HepG2 (cell line): Measurements from ENCODE around the gene MAP1LC3B. TPM values are rescaled to one million over a fixed set of nuclear protein-coding genes. Genes with fewer than 3 reads are reported as not detected.

Experiments used
- GLI4 ChIP-seq: sonication (generic); formaldehyde crosslinking; IDR thresholded peaks from 2 replicates; pipeline ENCODE4 v1.5.1; 2020; ENCODE audit warnings: missing genetic modification reagents, mild to moderate bottlenecking, moderate library complexity, borderline replicate concordance
- HDAC1 ChIP-seq: sonication (generic); formaldehyde crosslinking; IDR thresholded peaks from 2 replicates; pipeline ENCODE4 v1.5.1; 2020; ENCODE audit warnings: mild to moderate bottlenecking, missing genetic modification reagents
- KAT7 ChIP-seq: IDR thresholded peaks from 2 replicates; pipeline ENCODE4 v1.6.1; 2018; ENCODE audit warnings: borderline replicate concordance, missing compliant biosample characterization
- KLF13 ChIP-seq: sonication (generic); formaldehyde crosslinking; IDR thresholded peaks from 2 replicates; pipeline ENCODE4 v1.4.0; 2020; ENCODE audit warnings: mild to moderate bottlenecking, missing genetic modification reagents
- MTA3 ChIP-seq: sonication (generic); formaldehyde crosslinking; IDR thresholded peaks from 2 replicates; pipeline ENCODE4 v1.4.0; 2020; ENCODE audit warnings: missing genetic modification reagents
- NCOA5 ChIP-seq: sonication (generic); formaldehyde crosslinking; IDR thresholded peaks from 2 replicates; pipeline ENCODE4 v1.4.0; 2020; ENCODE audit warnings: missing genetic modification reagents
- NFE2 ChIP-seq: sonication (generic); formaldehyde crosslinking; IDR thresholded peaks from 2 replicates; pipeline ENCODE4 v1.4.0; 2020; ENCODE audit warnings: missing genetic modification reagents
- PHF20 ChIP-seq: sonication (generic); formaldehyde crosslinking; IDR thresholded peaks from 2 replicates; pipeline ENCODE4 v1.5.0; 2020; ENCODE audit warnings: mild to moderate bottlenecking, missing genetic modification reagents
- RARA ChIP-seq: IDR thresholded peaks from 2 replicates; pipeline ENCODE4 v1.6.1; 2016; ENCODE audit warnings: missing genetic modification reagents, missing compliant biosample characterization
- RFX1 ChIP-seq: fragments of 450-650 bp; IDR thresholded peaks from 2 replicates; pipeline ENCODE4 v1.6.1; 2017
- SAFB2 ChIP-seq: sonication (generic); formaldehyde crosslinking; IDR thresholded peaks from 2 replicates; pipeline ENCODE4 v1.5.1; 2020; ENCODE audit warnings: missing genetic modification reagents, low read depth, mild to moderate bottlenecking, borderline replicate concordance
- TAF15 ChIP-seq: fragments of 200-400 bp; formaldehyde crosslinking; IDR thresholded peaks from one replicate; pipeline ENCODE4 v1.6.1; 2018; ENCODE audit warnings: mild to moderate bottlenecking, low read depth, low read length; ENCODE audit not compliant: poor library complexity, severe bottlenecking
- ZBTB1 ChIP-seq: sonication (generic); formaldehyde crosslinking; IDR thresholded peaks from 2 replicates; pipeline ENCODE4 v1.4.0; 2020; ENCODE audit warnings: missing genetic modification reagents, borderline replicate concordance
- ZFP62 ChIP-seq: sonication (generic); formaldehyde crosslinking; IDR thresholded peaks from 2 replicates; pipeline ENCODE4 v1.4.0; 2020; ENCODE audit warnings: missing genetic modification reagents
- ZNF121 ChIP-seq: sonication (generic); formaldehyde crosslinking; IDR thresholded peaks from 2 replicates; pipeline ENCODE4 v1.5.0; 2020; ENCODE audit warnings: mild to moderate bottlenecking, missing genetic modification reagents
- ZNF253 ChIP-seq: sonication (generic); formaldehyde crosslinking; IDR thresholded peaks from 2 replicates; pipeline ENCODE4 v1.8.0; 2022; ENCODE audit warnings: mild to moderate bottlenecking, missing genetic modification reagents, borderline replicate concordance
- ZNF432 ChIP-seq: sonication (generic); formaldehyde crosslinking; IDR thresholded peaks from 2 replicates; pipeline ENCODE4 v1.5.0; 2020; ENCODE audit warnings: missing genetic modification reagents, mild to moderate bottlenecking, borderline replicate concordance
- polyA plus RNA-seq, 8 experiments: library from polyadenylated mRNA; depleted of rRNA in 3 of 8; stranded (reverse) in 7 of 8; unstranded in 1 of 8; fragments of >200 nt; fragmentation: Illumina TruSeq in 4 of 8; extraction: Trizol in 4 of 8; gene quantifications; 2 replicates each; pipeline versions ENCODE4 v1.2.1 to v1.2.3, GENCODE V29; 2011 to 2016; ENCODE audit warnings: low read depth in 4 of 8, missing spikeins in 1 of 8, mixed read lengths in 1 of 8; ENCODE audit not compliant: insufficient read depth in 1 of 8
- total RNA-seq, 5 experiments: library from RNA; depleted of rRNA; stranded (reverse); fragments of >200 nt; fragmentation: Illumina TruSeq; extraction: Trizol; gene quantifications; 2 replicates each; pipeline ENCODE4 v1.2.3, GENCODE V29; 2016; ENCODE audit warnings: low read depth in 1 of 5
- TF ChIP-seq, protein P1 (sequence below): sonication (generic); formaldehyde crosslinking; IDR thresholded peaks from 2 replicates; pipeline ENCODE4 v1.4.0; 2020; ENCODE audit warnings: missing genetic modification reagents, borderline replicate concordance
- TF ChIP-seq, protein P2 (sequence below): sonication (generic); formaldehyde crosslinking; IDR thresholded peaks from 2 replicates; pipeline ENCODE4 v1.8.0; 2022; ENCODE audit warnings: missing genetic modification reagents, mild to moderate bottlenecking, borderline replicate concordance
- TF ChIP-seq, protein P3 (sequence below): sonication (generic); formaldehyde crosslinking; IDR thresholded peaks from 2 replicates; pipeline ENCODE4 v1.4.0; 2020; ENCODE audit warnings: missing genetic modification reagents; ENCODE audit errors: not compliant biosample characterization
- TF ChIP-seq, protein P4 (sequence below): IDR thresholded peaks from 2 replicates; pipeline ENCODE4 v1.6.1; 2012; ENCODE audit warnings: low read length, improper control_type of control experiment

The MAP1LC3B gene
- total and polyA plus RNA-seq, 2 of the 13 experiments (the other 11 are each of a cell fraction or from before 2014, with no cell fraction given), result 15.7 to 37.4 TPM

DNA sequence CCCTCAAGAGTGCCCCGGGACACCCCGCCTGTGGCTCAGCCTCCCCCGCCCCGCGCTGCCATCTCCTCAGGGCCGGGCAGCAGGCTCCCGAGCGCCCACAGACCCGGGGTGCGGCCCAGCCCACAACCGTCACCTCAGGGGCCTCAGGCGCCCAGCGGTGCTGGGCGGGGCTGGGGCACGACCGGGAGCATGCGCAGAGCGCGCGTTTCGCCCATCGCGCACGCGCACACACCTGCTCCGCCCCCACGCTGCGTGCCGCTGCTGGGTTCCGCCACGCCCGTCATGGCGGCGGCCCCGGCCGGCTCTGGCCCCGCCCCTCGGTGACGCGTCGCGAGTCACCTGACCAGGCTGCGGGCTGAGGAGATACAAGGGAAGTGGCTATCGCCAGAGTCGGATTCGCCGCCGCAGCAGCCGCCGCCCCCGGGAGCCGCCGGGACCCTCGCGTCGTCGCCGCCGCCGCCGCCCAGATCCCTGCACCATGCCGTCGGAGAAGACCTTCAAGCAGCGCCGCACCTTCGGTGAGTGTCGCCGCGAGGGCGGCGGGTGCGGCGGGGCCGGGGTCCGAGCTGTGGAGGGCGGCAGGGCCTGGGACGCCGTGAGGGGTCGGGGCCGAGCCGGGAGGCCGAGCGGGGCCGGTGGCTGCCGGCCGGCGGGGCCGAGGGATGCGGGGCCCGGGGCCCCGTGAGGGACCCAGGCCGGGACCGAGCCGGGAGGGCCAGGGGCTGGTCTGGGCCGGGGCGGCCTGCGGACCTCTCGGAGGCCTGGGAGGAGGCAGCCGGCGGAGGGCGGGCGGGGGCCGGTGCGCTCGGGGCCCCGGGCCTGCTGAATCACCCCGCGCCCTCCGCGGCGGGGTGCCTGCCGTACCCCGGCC is at the start of gene MAP1LC3B (continued):
- TF ChIP-seq RARA (CRISPR knock-in tag) (peak; percentile 74), NCOA5 (CRISPR knock-in tag) (no peak), NFE2 (CRISPR knock-in tag) (no peak), HDAC1 (CRISPR knock-in tag) (peak; percentile 94), ZNF432 (CRISPR knock-in tag) (no peak), ZBTB1 (CRISPR knock-in tag) (no peak), KLF13 (CRISPR knock-in tag) (no peak), ZNF253 (CRISPR knock-in tag) (no peak), GLI4 (CRISPR knock-in tag) (peak; percentile 97; the same call in 1 of the 2 replicates), RFX1 (no peak), ZFP62 (CRISPR knock-in tag) (0 out of 2 replicates have a peak, but pooled peaks have one; percentile 25), ZNF121 (CRISPR knock-in tag) (peak; percentile 77), KAT7 (CRISPR knock-in tag) (peak; percentile 92), TAF15 (peak; percentile 58), MTA3 (CRISPR knock-in tag) (no peak), PHF20 (peak; percentile 88), SAFB2 (CRISPR knock-in tag) (peak; percentile 98)
- TF ChIP-seq, protein P1, sequence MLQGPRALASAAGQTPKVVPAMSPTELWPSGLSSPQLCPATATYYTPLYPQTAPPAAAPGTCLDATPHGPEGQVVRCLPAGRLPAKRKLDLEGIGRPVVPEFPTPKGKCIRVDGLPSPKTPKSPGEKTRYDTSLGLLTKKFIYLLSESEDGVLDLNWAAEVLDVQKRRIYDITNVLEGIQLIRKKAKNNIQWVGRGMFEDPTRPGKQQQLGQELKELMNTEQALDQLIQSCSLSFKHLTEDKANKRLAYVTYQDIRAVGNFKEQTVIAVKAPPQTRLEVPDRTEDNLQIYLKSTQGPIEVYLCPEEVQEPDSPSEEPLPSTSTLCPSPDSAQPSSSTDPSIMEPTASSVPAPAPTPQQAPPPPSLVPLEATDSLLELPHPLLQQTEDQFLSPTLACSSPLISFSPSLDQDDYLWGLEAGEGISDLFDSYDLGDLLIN (CRISPR knock-in tag), result peak; percentile 85; the same call in 1 of the 2 replicates
- TF ChIP-seq, protein P2, sequence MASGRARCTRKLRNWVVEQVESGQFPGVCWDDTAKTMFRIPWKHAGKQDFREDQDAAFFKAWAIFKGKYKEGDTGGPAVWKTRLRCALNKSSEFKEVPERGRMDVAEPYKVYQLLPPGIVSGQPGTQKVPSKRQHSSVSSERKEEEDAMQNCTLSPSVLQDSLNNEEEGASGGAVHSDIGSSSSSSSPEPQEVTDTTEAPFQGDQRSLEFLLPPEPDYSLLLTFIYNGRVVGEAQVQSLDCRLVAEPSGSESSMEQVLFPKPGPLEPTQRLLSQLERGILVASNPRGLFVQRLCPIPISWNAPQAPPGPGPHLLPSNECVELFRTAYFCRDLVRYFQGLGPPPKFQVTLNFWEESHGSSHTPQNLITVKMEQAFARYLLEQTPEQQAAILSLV (CRISPR knock-in tag), result peak; percentile 85; the same call in 1 of the 2 replicates
- TF ChIP-seq, protein P3, sequence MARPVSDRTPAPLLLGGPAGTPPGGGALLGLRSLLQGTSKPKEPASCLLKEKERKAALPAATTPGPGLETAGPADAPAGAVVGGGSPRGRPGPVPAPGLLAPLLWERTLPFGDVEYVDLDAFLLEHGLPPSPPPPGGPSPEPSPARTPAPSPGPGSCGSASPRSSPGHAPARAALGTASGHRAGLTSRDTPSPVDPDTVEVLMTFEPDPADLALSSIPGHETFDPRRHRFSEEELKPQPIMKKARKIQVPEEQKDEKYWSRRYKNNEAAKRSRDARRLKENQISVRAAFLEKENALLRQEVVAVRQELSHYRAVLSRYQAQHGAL, result peak; percentile 84
- TF ChIP-seq, protein P4, sequence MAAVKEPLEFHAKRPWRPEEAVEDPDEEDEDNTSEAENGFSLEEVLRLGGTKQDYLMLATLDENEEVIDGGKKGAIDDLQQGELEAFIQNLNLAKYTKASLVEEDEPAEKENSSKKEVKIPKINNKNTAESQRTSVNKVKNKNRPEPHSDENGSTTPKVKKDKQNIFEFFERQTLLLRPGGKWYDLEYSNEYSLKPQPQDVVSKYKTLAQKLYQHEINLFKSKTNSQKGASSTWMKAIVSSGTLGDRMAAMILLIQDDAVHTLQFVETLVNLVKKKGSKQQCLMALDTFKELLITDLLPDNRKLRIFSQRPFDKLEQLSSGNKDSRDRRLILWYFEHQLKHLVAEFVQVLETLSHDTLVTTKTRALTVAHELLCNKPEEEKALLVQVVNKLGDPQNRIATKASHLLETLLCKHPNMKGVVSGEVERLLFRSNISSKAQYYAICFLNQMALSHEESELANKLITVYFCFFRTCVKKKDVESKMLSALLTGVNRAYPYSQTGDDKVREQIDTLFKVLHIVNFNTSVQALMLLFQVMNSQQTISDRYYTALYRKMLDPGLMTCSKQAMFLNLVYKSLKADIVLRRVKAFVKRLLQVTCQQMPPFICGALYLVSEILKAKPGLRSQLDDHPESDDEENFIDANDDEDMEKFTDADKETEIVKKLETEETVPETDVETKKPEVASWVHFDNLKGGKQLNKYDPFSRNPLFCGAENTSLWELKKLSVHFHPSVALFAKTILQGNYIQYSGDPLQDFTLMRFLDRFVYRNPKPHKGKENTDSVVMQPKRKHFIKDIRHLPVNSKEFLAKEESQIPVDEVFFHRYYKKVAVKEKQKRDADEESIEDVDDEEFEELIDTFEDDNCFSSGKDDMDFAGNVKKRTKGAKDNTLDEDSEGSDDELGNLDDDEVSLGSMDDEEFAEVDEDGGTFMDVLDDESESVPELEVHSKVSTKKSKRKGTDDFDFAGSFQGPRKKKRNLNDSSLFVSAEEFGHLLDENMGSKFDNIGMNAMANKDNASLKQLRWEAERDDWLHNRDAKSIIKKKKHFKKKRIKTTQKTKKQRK, result no peak
